ENCODE measurements around the gene ITM2C. TPM values are rescaled to one million over a fixed set of nuclear protein-coding genes. Genes with fewer than 3 reads are reported as not detected.

Gene ITM2C
- polyA plus RNA-seq, 3 donors: 1.4 to 3.2 (median 2.9) TPM

DNA sequence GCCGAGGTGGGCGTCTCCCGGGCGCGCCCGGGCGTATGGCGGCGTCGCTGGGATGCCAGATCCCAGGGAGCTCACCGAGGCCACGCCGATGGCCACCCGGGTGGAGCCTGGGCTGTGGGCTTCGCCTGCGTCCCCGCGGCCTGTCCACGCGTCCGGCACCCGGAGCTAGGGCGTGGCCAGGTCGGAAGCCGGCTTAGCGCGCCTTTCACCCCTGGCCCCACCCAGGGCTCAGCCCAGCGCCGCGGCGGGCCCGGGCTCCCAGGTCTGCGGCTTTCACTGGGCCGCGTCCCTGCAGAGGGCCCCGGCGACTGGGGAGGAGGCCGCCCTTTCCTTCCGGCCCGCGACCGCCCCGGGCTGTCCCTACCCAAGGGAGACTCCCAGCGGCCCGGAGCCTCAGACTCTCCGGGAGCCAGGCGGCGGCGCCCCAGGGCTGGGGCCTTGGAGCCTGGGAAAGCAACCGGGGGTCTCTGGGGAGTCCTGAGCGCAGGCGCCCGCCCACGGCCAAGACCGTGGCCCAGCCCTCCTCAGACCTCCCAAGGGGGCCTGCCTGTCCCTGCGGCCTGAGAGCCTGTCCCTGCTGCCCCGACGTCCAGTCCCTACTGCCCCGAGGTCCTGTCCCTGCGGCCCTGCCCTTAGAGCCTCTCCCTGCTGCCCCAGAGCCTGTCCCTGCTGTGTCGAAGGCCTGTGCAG lies 36.3 kb upstream of the ITM2C start:
- Mint-ChIP-seq H3K4me1 (peaks cover 18% of the 10 kb centered on the region), H3K27me3 (ENCODE audit: low read depth in 3 of 3) (peaks cover 27 to 44% (median 31%) of the 10 kb centered on the region in 3 donors), H3K27ac (no peak overlapping the region), H3K4me3 (peak overlapping the region in 1 of 2 donors; percentile 39), H3K36me3 (no peaks in the 10 kb centered on the region), H3K9me3 (peaks cover 0 to 19% (median 8%) of the 10 kb centered on the region in 7 donors)
- Histone ChIP-seq H3K36me3 (replicated peaks in 1 of 2; ENCODE audit: control insufficient read depth in 1 of 2, insufficient read depth in 2 of 2, low read length in 2 of 2) (no peaks in the 10 kb centered on the region), H3K4me1 (ENCODE audit: control insufficient read depth in 1 of 2, insufficient read depth in 2 of 2, low read length in 2 of 2) (peaks cover 7 to 18% of the 10 kb centered on the region in 2 donors), H2AFZ (ENCODE audit: insufficient read depth, low read depth, low read length, poor library complexity, severe bottlenecking) (peak overlapping the region; percentile 63), H3K9me3 (replicated peaks in 1 of 2; ENCODE audit: control insufficient read depth in 1 of 2, insufficient read depth in 1 of 2, low read length in 2 of 2) (peaks cover 0 to 3% of the 10 kb centered on the region in 2 donors), H3K79me2 (ENCODE audit: insufficient read depth, low read length) (no peaks in the 10 kb centered on the region), H3K4me2 (replicated peaks; ENCODE audit: extremely low read depth, low read length, poor library complexity, severe bottlenecking) (peak overlapping the region; percentile 69), H3K27ac (ENCODE audit: low read depth in 1 of 2, low read length in 2 of 2) (no peak overlapping the region), H3K27me3 (ENCODE audit: control insufficient read depth in 2 of 2, insufficient read depth in 2 of 2, low read length in 2 of 2) (peaks cover 0 to 21% of the 10 kb centered on the region in 2 donors), H4K20me1 (ENCODE audit: insufficient read depth, low read length) (peaks cover 6% of the 10 kb centered on the region), H3K4me3 (replicated peaks in 1 of 3; ENCODE audit: low read depth in 2 of 3, low read length in 3 of 3) (peak overlapping the region in 1 of 3 experiments; percentile 63), H3K9ac (ENCODE audit: insufficient read depth, low read length, poor library complexity, severe bottlenecking) (peak overlapping the region; percentile 43)
- DNase-seq: no peak
- WGBS (ENCODE audit: insufficient coverage): 16% methylated on average over 61 of the region's 61 CpGs
- TF ChIP-seq, protein P1, sequence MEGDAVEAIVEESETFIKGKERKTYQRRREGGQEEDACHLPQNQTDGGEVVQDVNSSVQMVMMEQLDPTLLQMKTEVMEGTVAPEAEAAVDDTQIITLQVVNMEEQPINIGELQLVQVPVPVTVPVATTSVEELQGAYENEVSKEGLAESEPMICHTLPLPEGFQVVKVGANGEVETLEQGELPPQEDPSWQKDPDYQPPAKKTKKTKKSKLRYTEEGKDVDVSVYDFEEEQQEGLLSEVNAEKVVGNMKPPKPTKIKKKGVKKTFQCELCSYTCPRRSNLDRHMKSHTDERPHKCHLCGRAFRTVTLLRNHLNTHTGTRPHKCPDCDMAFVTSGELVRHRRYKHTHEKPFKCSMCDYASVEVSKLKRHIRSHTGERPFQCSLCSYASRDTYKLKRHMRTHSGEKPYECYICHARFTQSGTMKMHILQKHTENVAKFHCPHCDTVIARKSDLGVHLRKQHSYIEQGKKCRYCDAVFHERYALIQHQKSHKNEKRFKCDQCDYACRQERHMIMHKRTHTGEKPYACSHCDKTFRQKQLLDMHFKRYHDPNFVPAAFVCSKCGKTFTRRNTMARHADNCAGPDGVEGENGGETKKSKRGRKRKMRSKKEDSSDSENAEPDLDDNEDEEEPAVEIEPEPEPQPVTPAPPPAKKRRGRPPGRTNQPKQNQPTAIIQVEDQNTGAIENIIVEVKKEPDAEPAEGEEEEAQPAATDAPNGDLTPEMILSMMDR (IDR thresholded peaks at IDR 0.05): no peak
- intact Hi-C loops (cut with micrococcal nuclease): no loop called here

DNA sequence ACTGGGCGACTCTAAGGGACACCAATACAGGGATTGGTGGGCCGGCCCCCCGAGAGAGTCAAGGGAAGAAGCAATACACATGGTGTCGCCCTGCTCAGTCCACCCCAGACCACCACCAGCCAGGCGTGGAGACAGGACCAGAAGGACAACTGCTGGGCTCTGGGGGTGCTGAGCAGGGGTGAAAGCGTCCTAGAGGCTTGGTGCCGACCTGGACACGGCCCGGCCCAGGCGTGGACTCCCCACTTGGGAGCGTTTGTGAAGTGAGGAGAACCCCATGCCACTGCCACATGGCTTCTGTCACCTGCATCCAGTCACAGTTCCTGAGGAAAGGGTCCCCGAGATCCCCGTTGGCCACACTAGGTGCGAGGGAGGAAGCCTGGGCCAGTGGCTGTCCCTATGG lies 35.4 kb upstream of the ITM2C start:
- no peak overlapping the region for H3K9ac ChIP-seq (ENCODE audit: insufficient read depth, low read length, poor library complexity, severe bottlenecking)
- H3K9me3 Mint-ChIP-seq: peaks cover 0 to 19% (median 8%) of the 10 kb centered on the region in 7 donors
- peak overlapping the region in 1 of 2 donors; percentile 39 for H3K4me3 Mint-ChIP-seq
- no peaks in the 10 kb centered on the region for H3K36me3 Mint-ChIP-seq
- no peak overlapping the region for H3K4me3 ChIP-seq (replicated peaks in 1 of 3; ENCODE audit: low read depth in 2 of 3, low read length in 3 of 3)
- TF ChIP-seq, protein P1 (IDR thresholded peaks at IDR 0.05): no peak
- no peak overlapping the region for H3K4me2 ChIP-seq (replicated peaks; ENCODE audit: extremely low read depth, low read length, poor library complexity, severe bottlenecking)
- peaks cover 27 to 44% (median 31%) of the 10 kb centered on the region in 3 donors for H3K27me3 Mint-ChIP-seq (ENCODE audit: low read depth in 3 of 3)
- H4K20me1 ChIP-seq (ENCODE audit: insufficient read depth, low read length): peaks cover 2% of the 10 kb centered on the region
- 100% methylated on average over 10 of the region's 14 CpGs for WGBS (ENCODE audit: insufficient coverage)
- intact Hi-C loops (cut with micrococcal nuclease): no loop called here
- H3K4me1 ChIP-seq (ENCODE audit: control insufficient read depth in 1 of 2, insufficient read depth in 2 of 2, low read length in 2 of 2): peaks cover 6 to 16% of the 10 kb centered on the region in 2 donors
- H3K9me3 ChIP-seq (replicated peaks in 1 of 2; ENCODE audit: control insufficient read depth in 1 of 2, insufficient read depth in 1 of 2, low read length in 2 of 2): peaks cover 0 to 3% of the 10 kb centered on the region in 2 donors
- peaks cover 17% of the 10 kb centered on the region for H3K4me1 Mint-ChIP-seq
- no peak overlapping the region for H3K27ac Mint-ChIP-seq
- H3K27me3 ChIP-seq (ENCODE audit: control insufficient read depth in 2 of 2, insufficient read depth in 2 of 2, low read length in 2 of 2): peaks cover 0 to 21% of the 10 kb centered on the region in 2 donors
- no peaks in the 10 kb centered on the region for H3K79me2 ChIP-seq (ENCODE audit: insufficient read depth, low read length)
- H2AFZ ChIP-seq (ENCODE audit: insufficient read depth, low read depth, low read length, poor library complexity, severe bottlenecking): no peak overlapping the region
- DNase-seq: no peak
- H3K27ac ChIP-seq (ENCODE audit: low read depth in 1 of 2, low read length in 2 of 2): no peak overlapping the region
- H3K36me3 ChIP-seq (replicated peaks in 1 of 2; ENCODE audit: control insufficient read depth in 1 of 2, insufficient read depth in 2 of 2, low read length in 2 of 2): no peaks in the 10 kb centered on the region

All from CD14-positive monocyte (primary cell).